Activated CD8-positive, alpha-beta memory T cell treated with anti-CD3 and anti-CD28 coated beads, Interleukin-2, amount 50 U/mL, for 4 hours (primary cell): ENCODE data around the gene CIDEA.
"Not testable (repeated sequence)": the region's sequence is repeated elsewhere in the genome, so short reads cannot be mapped to it uniquely, and the experiment has no call there.

Experiments used
- DNase-seq: peaks from one replicate; pipeline ENCODE4 v3.0.0-alpha.2; 2020

The CIDEA gene

GRCh38 chr18:12254136-12254819, at the start of gene CIDEA:
CIDEA (plus strand) TSS chr18:12254361; CDS start chr18:12254384, 23 bp downstream.
- no peak for DNase-seq

- not testable (repeated sequence) for DNase-seq
Measured at GRCh38 chr18:12208296-12209153, 45.6 kb upstream of the CIDEA start.

GRCh38 chr18:12212308-12212707, 41.9 kb upstream of the CIDEA start:
- not testable (repeated sequence) for DNase-seq

- DNase-seq: not testable (repeated sequence)
Measured at GRCh38 chr18:12214296-12215005, 39.7 kb upstream of the CIDEA start.

GRCh38 chr18:12216471-12216870, 37.7 kb upstream of the CIDEA start:
- not testable (repeated sequence) for DNase-seq

GRCh38 chr18:12218603-12219002, 35.6 kb upstream of the CIDEA start:
- DNase-seq: not testable (repeated sequence)

- DNase-seq: not testable (repeated sequence)
Measured at GRCh38 chr18:12222041-12222440, 32.1 kb upstream of the CIDEA start.

- not testable (repeated sequence) for DNase-seq
Measured at GRCh38 chr18:12223326-12223725, 30.8 kb upstream of the CIDEA start.

GRCh38 chr18:12226807-12227206, 27.4 kb upstream of the CIDEA start:
- not testable (repeated sequence) for DNase-seq

GRCh38 chr18:12227399-12228186, 26.6 kb upstream of the CIDEA start:
- DNase-seq: not testable (repeated sequence)

- DNase-seq: not testable (repeated sequence)
Measured at GRCh38 chr18:12228308-12228707, 25.9 kb upstream of the CIDEA start.

- DNase-seq: not testable (repeated sequence)
Measured at GRCh38 chr18:12230561-12230960, 23.6 kb upstream of the CIDEA start.

- DNase-seq: no peak
Measured at GRCh38 chr18:12231040-12231882, 22.9 kb upstream of the CIDEA start.

GRCh38 chr18:12231986-12232385, 22.2 kb upstream of the CIDEA start:
- DNase-seq: no peak

- DNase-seq: no peak
Measured at GRCh38 chr18:12233378-12233777, 20.8 kb upstream of the CIDEA start.

GRCh38 chr18:12234451-12235190, 19.5 kb upstream of the CIDEA start:
- no peak for DNase-seq

GRCh38 chr18:12236141-12236540, 18.0 kb upstream of the CIDEA start:
- DNase-seq: no peak

- DNase-seq: peak; percentile 61
Measured at GRCh38 chr18:12236934-12237832, 17.0 kb upstream of the CIDEA start.

GRCh38 chr18:12238826-12239225, 15.3 kb upstream of the CIDEA start:
- no peak for DNase-seq

- no peak for DNase-seq
Measured at GRCh38 chr18:12239431-12239830, 14.7 kb upstream of the CIDEA start.
